GM13977 (cell line): ENCODE results near the gene PDE4D.

Experiments used
- DNase-seq: peaks from one replicate; pipeline ENCODE4 v3.0.0; 2012; ENCODE audit warnings: low spot score
- CTCF ChIP-seq: IDR thresholded peaks from 2 replicates; pipeline ENCODE4 v1.5.1; 2012; ENCODE audit warnings: mild to moderate bottlenecking, control low read depth; ENCODE audit not compliant: insufficient read depth; ENCODE audit errors: extremely low read depth, missing control alignments
- in situ Hi-C: fragments of 300-500 bp; cut with MboI; formaldehyde crosslinking; loops from one replicate; pipeline ENCODE4 v1.12.0; 2022; ENCODE audit warnings: low sequenced_read_pairs, low pct_unique_long_range_greater_than_20kb, mixed read lengths, inconsistent platforms; ENCODE audit not compliant: unreplicated experiment

Gene PDE4D

GRCh38 chr5:58969253-58969652 lies 924.3 kb downstream of the PDE4D start:
- DNase-seq, result no peak
- no peak for TF ChIP-seq CTCF
- in situ Hi-C loops, result no loop called here

- no peak for DNase-seq
- no peak for TF ChIP-seq CTCF
- in situ Hi-C loops, result no loop called here
Observed at GRCh38 chr5:58968350-58968749, 925.2 kb downstream of the PDE4D start.

- no peak for DNase-seq
- TF ChIP-seq CTCF, result no peak
- in situ Hi-C loops, result no loop called here
Observed at GRCh38 chr5:58967597-58968281, 925.8 kb downstream of the PDE4D start.

DNA sequence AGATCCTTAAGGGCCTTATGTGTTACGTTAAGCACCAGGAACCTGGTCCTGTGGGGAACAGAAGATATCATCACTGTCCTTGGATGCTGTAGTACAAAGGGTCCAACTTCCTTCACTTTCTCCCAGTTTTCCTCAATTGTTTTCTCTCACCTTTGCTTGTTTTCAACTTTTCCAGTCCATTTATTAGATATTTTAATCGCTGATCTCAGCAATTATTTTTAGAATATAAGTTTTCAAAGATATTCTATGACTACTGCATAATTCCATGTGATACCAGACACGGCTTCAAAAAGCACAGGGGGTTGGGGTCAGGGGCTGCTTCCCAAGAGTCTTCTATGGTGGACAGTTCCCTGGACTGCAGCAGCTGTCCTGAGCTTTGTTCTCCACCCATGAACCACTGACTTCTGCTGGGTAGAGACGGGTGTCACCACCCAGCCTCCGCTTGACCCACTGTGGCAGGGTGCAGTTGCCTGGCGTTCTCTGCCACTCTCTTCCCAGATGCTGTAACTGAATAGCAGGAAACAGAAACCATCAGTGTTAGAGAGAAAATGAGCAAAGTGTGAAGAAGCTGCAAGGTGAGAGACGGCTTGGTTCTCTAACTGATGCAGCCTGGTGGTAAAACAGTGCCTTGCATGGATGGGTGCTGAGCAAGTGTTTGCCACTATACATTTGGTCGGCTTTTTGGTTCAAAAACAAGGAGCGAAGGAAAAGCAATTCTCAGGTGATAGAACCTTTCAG lies 927.7 kb downstream of the PDE4D start:
- in situ Hi-C loops, result no loop called here
- no peak for DNase-seq
- no peak for TF ChIP-seq CTCF

DNA sequence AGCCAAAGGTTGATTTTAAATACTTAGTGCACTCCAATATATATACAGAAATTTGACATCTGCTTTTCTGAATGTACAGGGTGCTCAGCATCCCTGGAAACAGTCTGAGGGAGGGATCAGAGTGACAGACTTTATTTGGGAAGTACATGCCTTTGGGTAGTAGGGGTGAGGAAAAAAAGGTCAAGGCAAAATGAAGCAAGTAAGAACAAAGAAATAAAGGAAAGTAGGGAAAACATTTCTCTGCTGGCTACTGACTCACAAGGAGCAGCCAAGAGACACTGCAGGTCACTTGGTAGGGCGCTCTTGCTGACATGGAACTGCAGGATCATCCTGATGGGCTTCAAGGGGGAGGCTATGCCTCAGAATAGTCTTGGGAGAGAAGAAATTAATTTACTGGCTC lies 929.7 kb downstream of the PDE4D start:
- no peak for DNase-seq
- in situ Hi-C loops, result no loop called here
- no peak for TF ChIP-seq CTCF

DNA sequence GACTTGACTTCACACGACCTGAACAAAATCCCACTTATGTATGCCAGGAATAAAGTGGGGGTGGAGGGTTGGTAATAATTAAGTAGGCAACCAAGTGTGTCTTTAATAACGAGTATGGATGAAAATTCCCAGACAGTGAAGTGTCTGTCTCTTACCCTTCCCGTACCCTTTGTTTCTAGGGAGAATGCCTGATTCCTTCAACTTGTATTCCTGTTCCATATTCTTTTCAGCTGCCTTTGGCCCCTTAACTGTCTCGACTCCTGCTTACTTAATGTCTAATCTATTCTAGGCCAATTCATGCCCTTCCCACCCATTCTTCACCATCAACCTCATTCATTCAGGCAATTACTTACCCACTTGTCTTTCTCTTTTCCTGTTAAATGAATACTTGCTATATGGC lies 930.2 kb downstream of the PDE4D start:
- TF ChIP-seq CTCF, result no peak
- DNase-seq, result no peak
- in situ Hi-C loops, result no loop called here
